Right atrium auricular region (tissue), 2 donors: ENCODE data around the gene CILP2. TPM values are rescaled to one million over a fixed set of nuclear protein-coding genes. Genes with fewer than 3 reads are reported as not detected.

ENCODE experiments used
- DNase-seq: peaks from one replicate; pipeline ENCODE4 v3.0.0-alpha.2; 2019; ENCODE audit warnings: low spot score
- H3K27ac ChIP-seq, 2 donors: fragments of 200-600 bp; sonication (generic); 1 replicate in 1 of 2; 2 replicates in 1 of 2; pipeline ENCODE4 v1.5.1; 2016 to 2019
- H3K27me3 ChIP-seq, 2 donors: fragments of 200-600 bp; sonication (generic); one replicate each; pipeline versions ENCODE4 v1.5.1 to v1.6.0; 2017 to 2019
- H3K36me3 ChIP-seq: fragments of 200-600 bp; sonication (generic); one replicate; pipeline ENCODE4 v1.5.1; 2016
- H3K4me1 ChIP-seq, 2 donors: fragments of 200-600 bp; sonication (generic); one replicate each; pipeline versions ENCODE4 v1.5.1 to v1.6.0; 2017 to 2019
- H3K4me3 ChIP-seq, 2 donors: fragments of 200-600 bp; sonication (generic); 1 replicate in 1 of 2; 2 replicates in 1 of 2; pipeline ENCODE4 v1.5.1; 2017 to 2019; ENCODE audit warnings: mild to moderate bottlenecking in 1 of 2, moderate library complexity in 1 of 2
- H3K9me3 ChIP-seq, 2 donors: fragments of 200-600 bp; sonication (generic); one replicate each; pipeline ENCODE4 v1.5.1; 2019
- CTCF ChIP-seq, 2 donors: fragments of 200-600 bp; sonication (generic); IDR thresholded peaks; one replicate each; pipeline ENCODE4 v1.5.1; 2019; ENCODE audit warnings: antibody characterized with exemption in 2 of 2
- total RNA-seq, 2 donors: library from RNA; depleted of rRNA; stranded (reverse); fragments of >200 nt; gene quantifications; one replicate each; pipeline ENCODE4 v1.1.0, GENCODE V29; 2016

The CILP2 gene
- total RNA-seq, 2 donors from 2014 or later, result 0.19 to 0.24 TPM

GRCh38 chr19:19553670-19554069 is 15.6 kb downstream of the CILP2 start:
- DNase-seq, result no peak
- TF ChIP-seq CTCF (IDR thresholded peaks at IDR 0.05), result no peak
- H3K27me3 ChIP-seq, result no peaks in the 10 kb centered on the region

GRCh38 chr19:19554074-19555023 is 16.3 kb downstream of the CILP2 start:
- Histone ChIP-seq H3K4me3 (no peak overlapping the region), H3K27me3 (no peaks in the 10 kb centered on the region), H3K9me3 (no peaks in the 10 kb centered on the region), H3K36me3 (no peaks in the 10 kb centered on the region), H3K27ac (no peak overlapping the region), H3K4me1 (no peaks in the 10 kb centered on the region)
- DNase-seq, result no peak
- TF ChIP-seq CTCF (IDR thresholded peaks at IDR 0.05), result peak; percentile 63 to 80

More at GRCh38 chr19:19553670-19554069, 15.6 kb downstream of the CILP2 start:
- Histone ChIP-seq H3K4me1 (no peaks in the 10 kb centered on the region), H3K4me3 (no peak overlapping the region), H3K27ac (no peak overlapping the region), H3K36me3 (no peaks in the 10 kb centered on the region), H3K9me3 (no peaks in the 10 kb centered on the region)

- TF ChIP-seq CTCF (IDR thresholded peaks at IDR 0.05), result no peak
- H3K4me1 ChIP-seq, result no peaks in the 10 kb centered on the region
- no peak for DNase-seq
- no peak overlapping the region for H3K4me3 ChIP-seq
- no peaks in the 10 kb centered on the region for H3K27me3 ChIP-seq
- no peaks in the 10 kb centered on the region for H3K36me3 ChIP-seq
- H3K9me3 ChIP-seq, result no peaks in the 10 kb centered on the region
- no peak overlapping the region for H3K27ac ChIP-seq
Measured at GRCh38 chr19:19558055-19558454, 20.0 kb downstream of the CILP2 start.

- Histone ChIP-seq H3K27me3 (no peaks in the 10 kb centered on the region), H3K4me1 (no peaks in the 10 kb centered on the region), H3K4me3 (no peak overlapping the region), H3K27ac (no peak overlapping the region), H3K9me3 (no peaks in the 10 kb centered on the region), H3K36me3 (no peaks in the 10 kb centered on the region)
- no peak for TF ChIP-seq CTCF (IDR thresholded peaks at IDR 0.05)
- no peak for DNase-seq
Measured at GRCh38 chr19:19558636-19559035, 20.6 kb downstream of the CILP2 start.

- no peak for DNase-seq
- H3K36me3 ChIP-seq, result no peaks in the 10 kb centered on the region
- H3K27ac ChIP-seq, result no peak overlapping the region
- H3K9me3 ChIP-seq, result no peaks in the 10 kb centered on the region
- no peak overlapping the region for H3K4me3 ChIP-seq
- no peaks in the 10 kb centered on the region for H3K4me1 ChIP-seq
- TF ChIP-seq CTCF (IDR thresholded peaks at IDR 0.05), result no peak
- no peaks in the 10 kb centered on the region for H3K27me3 ChIP-seq
Measured at GRCh38 chr19:19559931-19560330, 21.9 kb downstream of the CILP2 start.
